HCT116 (cell line): ENCODE data around the gene PFKFB3. TPM values are rescaled to one million over a fixed set of nuclear protein-coding genes. Genes with fewer than 3 reads are reported as not detected.

ENCODE experiments used
- ATAC-seq: fragments of 200-7000 bp; cut with Tn5 transposase; 2 replicates; pipeline ENCODE4 v1.9.1; 2020; ENCODE audit warnings: mild to moderate bottlenecking, moderate library complexity
- BruUV-seq: library from RNA; stranded (reverse); fragments of 400-500 nt; replicated peaks from 2 replicates; lab custom pipeline; 2021; lab: Mats Ljungman, UMichigan
- CTCF ChIA-PET: fragments of 300-600 bp; sonication (Branson Sonifier 250); formaldehyde crosslinking; loops from one replicate; lab custom pipeline; 2021; ENCODE audit warnings: antibody characterized with exemption; lab: Charles Lee
- POLR2A ChIA-PET: fragments of 300-600, 350-600 bp; sonication (Branson Sonifier 250); formaldehyde crosslinking; loops from one replicate; lab custom pipeline; 2021; ENCODE audit warnings: antibody characterized with exemption; lab: Charles Lee
- RAD21 ChIA-PET, 2 experiments: fragments of 300-600 bp; sonication (Branson Sonifier 250); formaldehyde crosslinking; loops; one replicate each; lab custom pipeline; 2023; ENCODE audit warnings: low total read pairs in 2 of 2; ENCODE audit not compliant: uncharacterized antibody in 2 of 2, unreplicated experiment in 2 of 2, low non-redundant PET in 1 of 2; lab: Charles Lee
- DNase-seq: peaks from one replicate; pipeline ENCODE4 v3.0.0-alpha.2; 2010; ENCODE audit warnings: low read depth, low spot score
- H2AFZ ChIP-seq: fragments of 200-600 bp; shearing (Covaris generic), sonication (generic); 2 replicates; pipeline ENCODE4 v1.6.1; 2017; ENCODE audit warnings: low read depth, mixed run types, mixed read lengths, antibody characterized with exemption, low read length; ENCODE audit not compliant: poor library complexity, severe bottlenecking
- H3K27ac ChIP-seq: 2 replicates; pipeline ENCODE4 v1.5.1; 2012; ENCODE audit warnings: low read depth, low read length
- H3K27me3 ChIP-seq: fragments of 200-600 bp; sonication (generic); 2 replicates; pipeline ENCODE4 v1.6.1; 2016; ENCODE audit warnings: mixed run types, low read length, mixed read lengths; ENCODE audit not compliant: insufficient read depth
- H3K36me3 ChIP-seq, 2 experiments: fragments of 200-500 bp in 1 of 2; fragments of 200-600 bp in 1 of 2; sonication (Bioruptor generic) in 1 of 2; sonication (generic) in 1 of 2; 2 replicates each; pipeline versions ENCODE4 v1.5.1 to v1.6.1; 2014 to 2016; ENCODE audit warnings: low read length in 2 of 2, inconsistent platforms in 1 of 2, mixed read lengths in 1 of 2, mixed run types in 1 of 2; ENCODE audit not compliant: insufficient read depth in 2 of 2, control insufficient read depth in 1 of 2
- H3K4me1 ChIP-seq, 2 experiments: fragments of 200-600 bp in 1 of 2; sonication (generic) in 1 of 2; 2 replicates each; pipeline versions ENCODE4 v1.5.1 to v1.6.1; 2012 to 2017; ENCODE audit warnings: low read length in 2 of 2, inconsistent platforms in 1 of 2, mild to moderate bottlenecking in 1 of 2, mixed read lengths in 1 of 2, mixed run types in 1 of 2, moderate library complexity in 1 of 2; ENCODE audit not compliant: insufficient read depth in 2 of 2, control insufficient read depth in 1 of 2
- H3K4me2 ChIP-seq: fragments of 200-600 bp; sonication (generic); 2 replicates; pipeline ENCODE4 v1.6.1; 2017; ENCODE audit warnings: mixed run types, low read length, mixed read lengths
- H3K4me3 ChIP-seq, 2 experiments: fragments of 200-600 bp in 1 of 2; sonication (generic) in 1 of 2; replicated peaks in 1 of 2; 2 replicates each; pipeline ENCODE4 v1.5.1; 2011 to 2016; ENCODE audit warnings: low read length in 2 of 2, control low read depth in 1 of 2, low read depth in 1 of 2, mild to moderate bottlenecking in 1 of 2, mixed read lengths in 1 of 2, mixed run types in 1 of 2
- H3K79me2 ChIP-seq: fragments of 200-600 bp; sonication (generic); 2 replicates; pipeline ENCODE4 v1.6.1; 2017; ENCODE audit warnings: mild to moderate bottlenecking, mixed run types, low read length, moderate library complexity, mixed read lengths; ENCODE audit not compliant: insufficient read depth
- H3K9ac ChIP-seq: fragments of 200-600 bp; sonication (generic); 2 replicates; pipeline ENCODE4 v1.6.1; 2016; ENCODE audit warnings: low read length, mixed read lengths
- H3K9me2 ChIP-seq: fragments of 200-600 bp; sonication (generic), shearing (Covaris generic); 2 replicates; pipeline ENCODE4 v1.6.1; 2017; ENCODE audit warnings: mixed run types, mild to moderate bottlenecking, moderate library complexity; ENCODE audit not compliant: insufficient read depth
- H3K9me3 ChIP-seq, 2 experiments: fragments of 200-500 bp in 1 of 2; fragments of 200-600 bp in 1 of 2; sonication (Bioruptor generic) in 1 of 2; sonication (generic) in 1 of 2; 2 replicates each; pipeline ENCODE4 v1.6.1; 2014 to 2017; ENCODE audit warnings: low read length in 2 of 2, mixed read lengths in 2 of 2, inconsistent platforms in 1 of 2, low read depth in 1 of 2, mild to moderate bottlenecking in 1 of 2, mixed run types in 1 of 2, moderate library complexity in 1 of 2; ENCODE audit not compliant: control insufficient read depth in 1 of 2, insufficient read depth in 1 of 2
- H4K20me1 ChIP-seq: fragments of 200-600 bp; sonication (generic), shearing (Covaris generic); 2 replicates; pipeline ENCODE4 v1.6.1; 2017; ENCODE audit warnings: mixed run types, mild to moderate bottlenecking, moderate library complexity; ENCODE audit not compliant: insufficient read depth
- EGR1 ChIP-seq: IDR thresholded peaks from 2 replicates; pipeline ENCODE4 v1.6.1; 2012; ENCODE audit warnings: low read depth
- ELF1 ChIP-seq: IDR thresholded peaks from 2 replicates; pipeline ENCODE4 v1.6.1; 2012; ENCODE audit warnings: low read depth, borderline replicate concordance
- EZH2phosphoT487 ChIP-seq: fragments of 200-600 bp; IDR thresholded peaks from 2 replicates; pipeline ENCODE4 v1.6.1; 2018; ENCODE audit warnings: antibody characterized with exemption, borderline replicate concordance
- FOSL1 ChIP-seq: IDR thresholded peaks from 2 replicates; pipeline ENCODE4 v1.6.1; 2012; ENCODE audit warnings: low read depth
- POLR2A ChIP-seq: IDR thresholded peaks from 2 replicates; pipeline ENCODE4 v1.7.0; 2011; ENCODE audit warnings: borderline replicate concordance; ENCODE audit not compliant: insufficient read depth, insufficient read length; ENCODE audit errors: extremely low read depth
- SIN3A ChIP-seq: IDR thresholded peaks from 2 replicates; pipeline ENCODE4 v1.6.1; 2012; ENCODE audit warnings: low read depth
- SP1 ChIP-seq: IDR thresholded peaks from 2 replicates; pipeline ENCODE4 v1.6.1; 2012; ENCODE audit warnings: low read depth
- SRF ChIP-seq: IDR thresholded peaks from 2 replicates; pipeline ENCODE4 v1.6.1; 2012; ENCODE audit warnings: low read depth
- TCF7L2 ChIP-seq: IDR thresholded peaks from 2 replicates; pipeline ENCODE4 v1.7.0; 2011; ENCODE audit warnings: borderline replicate concordance, inconsistent platforms; ENCODE audit not compliant: insufficient read depth, insufficient read length; ENCODE audit errors: extremely low read depth
- YY1 ChIP-seq: IDR thresholded peaks from 2 replicates; pipeline ENCODE4 v1.6.1; 2011; ENCODE audit warnings: low read length, low read depth, moderate library complexity, mild to moderate bottlenecking; ENCODE audit not compliant: insufficient replicate concordance; ENCODE audit errors: extremely low read depth
- ZFX ChIP-seq: fragments of 450-650 bp; IDR thresholded peaks from 2 replicates; pipeline ENCODE4 v1.6.1; 2017
- intact Hi-C: fragments of 100-400 bp; cut with micrococcal nuclease; formaldehyde crosslinking; loops from 2 replicates; pipeline ENCODE4 v1.10.0; 2022
- total RNA-seq: library from RNA; stranded (reverse); gene quantifications from one replicate; pipeline ENCODE4 v1.2.1, GENCODE V29; 2021; ENCODE audit not compliant: unreplicated experiment
- TF ChIP-seq, protein P1 (sequence below): IDR thresholded peaks from 2 replicates; pipeline ENCODE4 v1.6.1; 2012
- TF ChIP-seq, protein P2 (sequence below): IDR thresholded peaks from 2 replicates; pipeline ENCODE4 v1.6.1; 2011; ENCODE audit warnings: mild to moderate bottlenecking, low read length, moderate library complexity; ENCODE audit not compliant: insufficient replicate concordance; ENCODE audit errors: extremely low read depth
- TF ChIP-seq, protein P3 (sequence below): IDR thresholded peaks from 2 replicates; pipeline ENCODE4 v1.6.1; 2012; ENCODE audit warnings: low read depth
- TF ChIP-seq, protein P4 (sequence below), 3 experiments: fragments of 200-600 bp in 1 of 3; sonication (generic) in 1 of 3; IDR thresholded peaks in 2 of 3; conservative IDR thresholded peaks in 1 of 3; 2 replicates each; pipeline ENCODE4 v1.5.1; 2012 to 2017; ENCODE audit warnings: low read depth in 2 of 3, low read length in 2 of 3, antibody characterized with exemption in 1 of 3, borderline replicate concordance in 1 of 3, control low read depth in 1 of 3, mild to moderate bottlenecking in 1 of 3, mixed read lengths in 1 of 3, mixed run types in 1 of 3, moderate library complexity in 1 of 3; ENCODE audit not compliant: insufficient read depth in 1 of 3

Gene PFKFB3
- total RNA-seq, 1 experiment from 2014 or later: 50.8 TPM

DNA sequence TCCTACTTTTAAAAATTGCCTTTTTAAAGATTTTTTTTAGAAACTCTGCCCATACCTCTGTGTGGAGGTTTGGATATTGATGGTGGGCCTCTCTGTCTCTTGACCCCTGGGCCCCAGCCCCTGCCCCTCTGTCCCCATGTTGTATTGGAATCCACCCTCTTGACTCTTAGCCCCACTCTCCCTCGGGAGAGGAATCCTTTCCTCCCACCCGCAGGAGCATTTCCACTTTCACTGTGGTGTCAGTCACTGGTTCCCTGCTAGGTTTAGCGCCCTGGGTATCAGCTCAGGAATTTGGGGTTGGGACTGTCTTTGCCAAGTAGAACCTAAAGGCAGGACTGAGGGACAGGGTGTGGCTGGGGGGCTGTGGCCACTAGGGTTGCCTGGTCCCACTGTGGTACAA lies 10.1 kb downstream of the PFKFB3 start (continued):
- TF ChIP-seq ELF1: no peak
- no peak for TF ChIP-seq SIN3A
- TF ChIP-seq, protein P1, sequence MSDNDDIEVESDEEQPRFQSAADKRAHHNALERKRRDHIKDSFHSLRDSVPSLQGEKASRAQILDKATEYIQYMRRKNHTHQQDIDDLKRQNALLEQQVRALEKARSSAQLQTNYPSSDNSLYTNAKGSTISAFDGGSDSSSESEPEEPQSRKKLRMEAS: no peak

DNA sequence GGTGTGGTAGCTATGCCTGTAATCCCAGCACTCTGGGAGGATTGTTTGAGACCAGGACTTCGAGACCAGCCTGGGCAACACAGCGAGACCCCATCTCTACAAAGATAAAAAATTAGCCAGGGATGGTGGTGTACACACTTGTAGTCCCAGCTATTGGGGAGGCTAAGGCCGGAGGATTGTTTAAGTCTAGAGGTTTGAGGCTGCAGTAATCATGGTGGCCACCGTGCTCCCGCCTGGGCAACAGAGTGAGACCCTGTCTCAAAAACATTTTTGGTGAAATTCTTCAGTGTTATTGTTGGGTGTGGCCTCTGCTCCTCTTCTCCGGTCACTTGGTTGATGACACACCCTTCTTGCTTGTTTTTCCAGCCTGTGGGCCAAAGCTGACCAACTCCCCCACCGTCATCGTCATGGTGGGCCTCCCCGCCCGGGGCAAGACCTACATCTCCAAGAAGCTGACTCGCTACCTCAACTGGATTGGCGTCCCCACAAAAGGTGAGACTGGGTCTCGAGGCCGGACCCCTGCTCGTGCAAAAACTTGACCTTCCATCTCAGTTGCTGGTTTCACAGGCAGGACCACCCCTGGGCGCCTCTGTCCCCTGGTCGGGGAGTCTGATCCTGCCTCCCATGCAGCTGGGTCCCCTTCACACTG lies 10.6 kb downstream of the PFKFB3 start:
- Histone ChIP-seq H4K20me1 (no peaks in the 10 kb centered on the region), H3K79me2 (peaks cover 35% of the 10 kb centered on the region), H3K9me2 (no peaks in the 10 kb centered on the region), H3K9me3 (no peaks in the 10 kb centered on the region), H3K27ac (no peak overlapping the region), H3K4me1 (no peaks in the 10 kb centered on the region), H3K36me3 (peaks cover 5 to 9% of the 10 kb centered on the region in 2 experiments; a peak in 3 of 4 replicates), H3K27me3 (no peaks in the 10 kb centered on the region)
- ChIA-PET POLR2A (no interaction called here), RAD21 (no interaction called here)
- no peak for ATAC-seq
- BruUV-seq: no TSS peak
- TF ChIP-seq EGR1 (no peak), FOSL1 (no peak), ZFX (no peak), TCF7L2 (no peak), SRF (no peak), EZH2phosphoT487 (no peak), SP1 (no peak), POLR2A (no peak), YY1 (no peak), ELF1 (no peak)
- TF ChIP-seq, protein P2, sequence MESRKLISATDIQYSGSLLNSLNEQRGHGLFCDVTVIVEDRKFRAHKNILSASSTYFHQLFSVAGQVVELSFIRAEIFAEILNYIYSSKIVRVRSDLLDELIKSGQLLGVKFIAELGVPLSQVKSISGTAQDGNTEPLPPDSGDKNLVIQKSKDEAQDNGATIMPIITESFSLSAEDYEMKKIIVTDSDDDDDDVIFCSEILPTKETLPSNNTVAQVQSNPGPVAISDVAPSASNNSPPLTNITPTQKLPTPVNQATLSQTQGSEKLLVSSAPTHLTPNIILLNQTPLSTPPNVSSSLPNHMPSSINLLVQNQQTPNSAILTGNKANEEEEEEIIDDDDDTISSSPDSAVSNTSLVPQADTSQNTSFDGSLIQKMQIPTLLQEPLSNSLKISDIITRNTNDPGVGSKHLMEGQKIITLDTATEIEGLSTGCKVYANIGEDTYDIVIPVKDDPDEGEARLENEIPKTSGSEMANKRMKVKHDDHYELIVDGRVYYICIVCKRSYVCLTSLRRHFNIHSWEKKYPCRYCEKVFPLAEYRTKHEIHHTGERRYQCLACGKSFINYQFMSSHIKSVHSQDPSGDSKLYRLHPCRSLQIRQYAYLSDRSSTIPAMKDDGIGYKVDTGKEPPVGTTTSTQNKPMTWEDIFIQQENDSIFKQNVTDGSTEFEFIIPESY: no peak
- TF ChIP-seq, protein P3, sequence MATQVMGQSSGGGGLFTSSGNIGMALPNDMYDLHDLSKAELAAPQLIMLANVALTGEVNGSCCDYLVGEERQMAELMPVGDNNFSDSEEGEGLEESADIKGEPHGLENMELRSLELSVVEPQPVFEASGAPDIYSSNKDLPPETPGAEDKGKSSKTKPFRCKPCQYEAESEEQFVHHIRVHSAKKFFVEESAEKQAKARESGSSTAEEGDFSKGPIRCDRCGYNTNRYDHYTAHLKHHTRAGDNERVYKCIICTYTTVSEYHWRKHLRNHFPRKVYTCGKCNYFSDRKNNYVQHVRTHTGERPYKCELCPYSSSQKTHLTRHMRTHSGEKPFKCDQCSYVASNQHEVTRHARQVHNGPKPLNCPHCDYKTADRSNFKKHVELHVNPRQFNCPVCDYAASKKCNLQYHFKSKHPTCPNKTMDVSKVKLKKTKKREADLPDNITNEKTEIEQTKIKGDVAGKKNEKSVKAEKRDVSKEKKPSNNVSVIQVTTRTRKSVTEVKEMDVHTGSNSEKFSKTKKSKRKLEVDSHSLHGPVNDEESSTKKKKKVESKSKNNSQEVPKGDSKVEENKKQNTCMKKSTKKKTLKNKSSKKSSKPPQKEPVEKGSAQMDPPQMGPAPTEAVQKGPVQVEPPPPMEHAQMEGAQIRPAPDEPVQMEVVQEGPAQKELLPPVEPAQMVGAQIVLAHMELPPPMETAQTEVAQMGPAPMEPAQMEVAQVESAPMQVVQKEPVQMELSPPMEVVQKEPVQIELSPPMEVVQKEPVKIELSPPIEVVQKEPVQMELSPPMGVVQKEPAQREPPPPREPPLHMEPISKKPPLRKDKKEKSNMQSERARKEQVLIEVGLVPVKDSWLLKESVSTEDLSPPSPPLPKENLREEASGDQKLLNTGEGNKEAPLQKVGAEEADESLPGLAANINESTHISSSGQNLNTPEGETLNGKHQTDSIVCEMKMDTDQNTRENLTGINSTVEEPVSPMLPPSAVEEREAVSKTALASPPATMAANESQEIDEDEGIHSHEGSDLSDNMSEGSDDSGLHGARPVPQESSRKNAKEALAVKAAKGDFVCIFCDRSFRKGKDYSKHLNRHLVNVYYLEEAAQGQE: no peak
- TF ChIP-seq, protein P4, sequence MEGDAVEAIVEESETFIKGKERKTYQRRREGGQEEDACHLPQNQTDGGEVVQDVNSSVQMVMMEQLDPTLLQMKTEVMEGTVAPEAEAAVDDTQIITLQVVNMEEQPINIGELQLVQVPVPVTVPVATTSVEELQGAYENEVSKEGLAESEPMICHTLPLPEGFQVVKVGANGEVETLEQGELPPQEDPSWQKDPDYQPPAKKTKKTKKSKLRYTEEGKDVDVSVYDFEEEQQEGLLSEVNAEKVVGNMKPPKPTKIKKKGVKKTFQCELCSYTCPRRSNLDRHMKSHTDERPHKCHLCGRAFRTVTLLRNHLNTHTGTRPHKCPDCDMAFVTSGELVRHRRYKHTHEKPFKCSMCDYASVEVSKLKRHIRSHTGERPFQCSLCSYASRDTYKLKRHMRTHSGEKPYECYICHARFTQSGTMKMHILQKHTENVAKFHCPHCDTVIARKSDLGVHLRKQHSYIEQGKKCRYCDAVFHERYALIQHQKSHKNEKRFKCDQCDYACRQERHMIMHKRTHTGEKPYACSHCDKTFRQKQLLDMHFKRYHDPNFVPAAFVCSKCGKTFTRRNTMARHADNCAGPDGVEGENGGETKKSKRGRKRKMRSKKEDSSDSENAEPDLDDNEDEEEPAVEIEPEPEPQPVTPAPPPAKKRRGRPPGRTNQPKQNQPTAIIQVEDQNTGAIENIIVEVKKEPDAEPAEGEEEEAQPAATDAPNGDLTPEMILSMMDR (IDR thresholded peaks at IDR 0.05 in 2 of 3, conservative IDR thresholded peaks at IDR 0.05 in 1 of 3; ENCODE audit: borderline replicate concordance in 1 of 3, insufficient read depth in 1 of 3, low read depth in 2 of 3, low read length in 2 of 3): no peak
- TF ChIP-seq, protein P1: no peak
- TF ChIP-seq, all 23 proteins: peak for 0
- no peak overlapping the region for H3K4me3 ChIP-seq
- intact Hi-C loops: no loop called here
- CTCF ChIA-PET: no interaction called here
- no peak overlapping the region for H3K4me2 ChIP-seq
- no peak overlapping the region for H2AFZ ChIP-seq
- DNase-seq: no peak
- H3K9ac ChIP-seq: no peak overlapping the region
